ENCODE data around the gene DENND4A. TPM values are rescaled to one million over a fixed set of nuclear protein-coding genes. Genes with fewer than 3 reads are reported as not detected.

DENND4A gene
- total and polyA plus RNA-seq, 2 of the 4 experiments (the other 2 are of a cell fraction): 4.1 to 17.7 TPM

- Histone ChIP-seq H3K9me3 (ENCODE audit: control insufficient read depth, insufficient read depth, low read length) (no peaks in the 10 kb centered on the region), H3K27me3 (ENCODE audit: control insufficient read depth, insufficient read depth, low read length) (no peaks in the 10 kb centered on the region), H4K91ac (ENCODE audit: insufficient read depth, low read depth, low read length) (no peak overlapping the region), H3K14ac (replicated peaks; ENCODE audit: low read depth, low read length) (no peak overlapping the region), H3K4me2 (ENCODE audit: low read depth, low read length) (no peak overlapping the region), H3K4ac (ENCODE audit: low read depth, low read length) (no peak overlapping the region), H3K4me1 (ENCODE audit: control insufficient read depth, insufficient read depth, low read length) (no peaks in the 10 kb centered on the region), H3K9ac (ENCODE audit: low read depth, low read length) (no peak overlapping the region), H3K56ac (ENCODE audit: extremely low read depth, insufficient read depth, low read length) (no peak overlapping the region), H2AK5ac (ENCODE audit: low read depth, low read length) (no peak overlapping the region), H2BK15ac (ENCODE audit: low read depth, low read length) (no peak overlapping the region), H3K79me1 (ENCODE audit: low read depth in 1 of 2, low read length in 2 of 2) (no peaks in the 10 kb centered on the region), H4K5ac (ENCODE audit: low read depth, low read length) (no peak overlapping the region), H2BK120ac (ENCODE audit: low read depth, low read length) (no peak overlapping the region), H3K23ac (ENCODE audit: low read depth, low read length) (no peak overlapping the region), H3K4me3 (ENCODE audit: insufficient read depth, low read depth, low read length) (no peak overlapping the region), H2BK5ac (ENCODE audit: low read depth, low read length, poor library complexity, severe bottlenecking) (no peak overlapping the region), H3K36me3 (ENCODE audit: control insufficient read depth, insufficient read depth, low read length) (peaks cover 12% of the 10 kb centered on the region), H2AK9ac (replicated peaks; ENCODE audit: low read depth, low read length, poor library complexity) (no peak overlapping the region), H3K27ac (ENCODE audit: insufficient read depth, low read length) (no peak overlapping the region), H3K9me1 (ENCODE audit: insufficient read depth, low read length) (no peaks in the 10 kb centered on the region; the same call in 1 of the 2 replicates), H2BK20ac (ENCODE audit: low read depth, low read length) (no peak overlapping the region), H2AFZ (replicated peaks; ENCODE audit: low read length, poor library complexity) (no peak overlapping the region), H4K8ac (ENCODE audit: low read depth in 2 of 2, low read length in 2 of 2) (no peak overlapping the region), H3K18ac (ENCODE audit: low read depth, low read length) (no peak overlapping the region), H4K20me1 (ENCODE audit: insufficient read depth, low read length) (no peaks in the 10 kb centered on the region)
- ATAC-seq (ENCODE audit: low read depth) (no peak), DNase-seq (no peak)
- intact Hi-C loops (cut with micrococcal nuclease): no loop called here
- 100% methylated on average over 1 of the region's 5 CpGs; no CpG with 5 or more reads in 1 of the 2 experiments for WGBS, 2 experiments (ENCODE audit: extremely low coverage in 2 of 2, insufficient read length in 1 of 2)
- TF ChIP-seq ELK1 (IDR thresholded peaks at IDR 0.05; ENCODE audit: borderline replicate concordance, low read depth, low read length): no peak
- TF ChIP-seq RCOR1 (IDR thresholded peaks at IDR 0.05; ENCODE audit: insufficient replicate concordance, low read length): no peak
- TF ChIP-seq NFE2L2 (IDR thresholded peaks at IDR 0.05; ENCODE audit: low read depth, low read length): no peak
- TF ChIP-seq, protein P1, sequence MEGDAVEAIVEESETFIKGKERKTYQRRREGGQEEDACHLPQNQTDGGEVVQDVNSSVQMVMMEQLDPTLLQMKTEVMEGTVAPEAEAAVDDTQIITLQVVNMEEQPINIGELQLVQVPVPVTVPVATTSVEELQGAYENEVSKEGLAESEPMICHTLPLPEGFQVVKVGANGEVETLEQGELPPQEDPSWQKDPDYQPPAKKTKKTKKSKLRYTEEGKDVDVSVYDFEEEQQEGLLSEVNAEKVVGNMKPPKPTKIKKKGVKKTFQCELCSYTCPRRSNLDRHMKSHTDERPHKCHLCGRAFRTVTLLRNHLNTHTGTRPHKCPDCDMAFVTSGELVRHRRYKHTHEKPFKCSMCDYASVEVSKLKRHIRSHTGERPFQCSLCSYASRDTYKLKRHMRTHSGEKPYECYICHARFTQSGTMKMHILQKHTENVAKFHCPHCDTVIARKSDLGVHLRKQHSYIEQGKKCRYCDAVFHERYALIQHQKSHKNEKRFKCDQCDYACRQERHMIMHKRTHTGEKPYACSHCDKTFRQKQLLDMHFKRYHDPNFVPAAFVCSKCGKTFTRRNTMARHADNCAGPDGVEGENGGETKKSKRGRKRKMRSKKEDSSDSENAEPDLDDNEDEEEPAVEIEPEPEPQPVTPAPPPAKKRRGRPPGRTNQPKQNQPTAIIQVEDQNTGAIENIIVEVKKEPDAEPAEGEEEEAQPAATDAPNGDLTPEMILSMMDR (conservative IDR thresholded peaks at IDR 0.05; ENCODE audit: low read depth, low read length): no peak
- TF ChIP-seq POLR2A (IDR thresholded peaks at IDR 0.05; ENCODE audit: low read depth, low read length): no peak
- no peak for TF ChIP-seq USF2 (IDR thresholded peaks at IDR 0.05; ENCODE audit: low read depth, low read length)
- TF ChIP-seq MAFK (IDR thresholded peaks at IDR 0.05; ENCODE audit: low read depth, low read length): no peak
- in situ Hi-C loops (cut with MboI; ENCODE audit: low sequenced_read_pairs): no loop called here
- ChIA-PET POLR2A (ENCODE audit: unreplicated experiment) (no interaction called here), CTCF (no interaction called here)
- BruUV-seq (replicated peaks): no TSS peak
- dilution Hi-C loops (cut with HindIII; ENCODE audit: low sequenced_read_pairs, unreplicated experiment): no loop called here
Observed at GRCh38 chr15:65722191-65722590, 69.9 kb downstream of the DENND4A start.
